ENCODE results near the gene PARD6G. TPM values are rescaled to one million over a fixed set of nuclear protein-coding genes. Genes with fewer than 3 reads are reported as not detected.

PARD6G gene
- total and polyA plus RNA-seq, 7 donors: 0.22 to 1.5 (median 1.1) TPM

GRCh38 chr18:80192653-80193385, 54.5 kb downstream of the PARD6G start:
- TF ChIP-seq CTCF (IDR thresholded peaks at IDR 0.05): no peak
- no peaks in the 10 kb centered on the region for H3K36me3 ChIP-seq (ENCODE audit: insufficient read depth in 1 of 2, low read depth in 1 of 2)
- intact Hi-C loops (cut with DNase I): no loop called here
- WGBS, 3 donors: 86 to 93% (median 86%) methylated on average over 11 of the region's 11 CpGs
- no peak overlapping the region for H3K27ac ChIP-seq
- DNase-seq: no peak
- H3K4me1 ChIP-seq: no peaks in the 10 kb centered on the region
- H3K27me3 ChIP-seq (ENCODE audit: insufficient read depth in 3 of 3, low read length in 2 of 3): peaks cover 0 to 1% (median 0%) of the 10 kb centered on the region in 3 donors
- ATAC-seq: no peak
- no peaks in the 10 kb centered on the region for H3K9me3 ChIP-seq
- H3K4me3 ChIP-seq: no peak overlapping the region

- no peak for TF ChIP-seq CTCF (IDR thresholded peaks at IDR 0.05)
- WGBS, 3 donors: 85 to 91% (median 88%) methylated on average over 16 to 18 of the region's 19 CpGs
- intact Hi-C loops (cut with DNase I): no loop called here
- no peak overlapping the region for H3K4me3 ChIP-seq
- DNase-seq: no peak
- H3K27me3 ChIP-seq (ENCODE audit: insufficient read depth in 3 of 3, low read length in 2 of 3): peaks cover 0 to 1% (median 0%) of the 10 kb centered on the region in 3 donors
- no peaks in the 10 kb centered on the region for H3K4me1 ChIP-seq
- no peak overlapping the region for H3K27ac ChIP-seq
- ATAC-seq: no peak
- no peaks in the 10 kb centered on the region for H3K36me3 ChIP-seq (ENCODE audit: insufficient read depth in 1 of 2, low read depth in 1 of 2)
- no peaks in the 10 kb centered on the region for H3K9me3 ChIP-seq
Measured at GRCh38 chr18:80191907-80192652, 55.2 kb downstream of the PARD6G start.

GRCh38 chr18:80191264-80191663, 56.0 kb downstream of the PARD6G start:
- no peaks in the 10 kb centered on the region for H3K4me1 ChIP-seq
- WGBS, 3 donors: 89 to 93% (median 90%) methylated on average over 5 of the region's 5 CpGs
- H3K9me3 ChIP-seq: no peaks in the 10 kb centered on the region
- intact Hi-C loops (cut with DNase I): no loop called here
- DNase-seq (no peak), ATAC-seq (no peak)
- H3K36me3 ChIP-seq (ENCODE audit: insufficient read depth in 1 of 2, low read depth in 1 of 2): no peaks in the 10 kb centered on the region
- no peak for TF ChIP-seq CTCF (IDR thresholded peaks at IDR 0.05)
- H3K4me3 ChIP-seq: no peak overlapping the region
- H3K27ac ChIP-seq: no peak overlapping the region
- peaks cover 0 to 1% (median 0%) of the 10 kb centered on the region in 3 donors for H3K27me3 ChIP-seq (ENCODE audit: insufficient read depth in 3 of 3, low read length in 2 of 3)

GRCh38 chr18:80190311-80190710, 57.0 kb downstream of the PARD6G start:
- no peaks in the 10 kb centered on the region for H3K36me3 ChIP-seq (ENCODE audit: insufficient read depth in 1 of 2, low read depth in 1 of 2)
- DNase-seq (no peak), ATAC-seq (no peak)
- H3K27me3 ChIP-seq (ENCODE audit: insufficient read depth in 3 of 3, low read length in 2 of 3): peaks cover 0 to 1% (median 0%) of the 10 kb centered on the region in 3 donors
- no peak for TF ChIP-seq CTCF (IDR thresholded peaks at IDR 0.05)
- H3K4me1 ChIP-seq: no peaks in the 10 kb centered on the region
- no peak overlapping the region for H3K27ac ChIP-seq
- 83 to 88% (median 85%) methylated on average over 5 of the region's 5 CpGs for WGBS, 3 donors
- H3K9me3 ChIP-seq: no peaks in the 10 kb centered on the region
- no peak overlapping the region for H3K4me3 ChIP-seq
- intact Hi-C loops (cut with DNase I): no loop called here
